ENCODE data around the gene ARMH3.
"Not testable (repeated sequence)": the region's sequence is repeated elsewhere in the genome, so short reads cannot be mapped to it uniquely, and the experiment has no call there.

ARMH3 gene

DNA sequence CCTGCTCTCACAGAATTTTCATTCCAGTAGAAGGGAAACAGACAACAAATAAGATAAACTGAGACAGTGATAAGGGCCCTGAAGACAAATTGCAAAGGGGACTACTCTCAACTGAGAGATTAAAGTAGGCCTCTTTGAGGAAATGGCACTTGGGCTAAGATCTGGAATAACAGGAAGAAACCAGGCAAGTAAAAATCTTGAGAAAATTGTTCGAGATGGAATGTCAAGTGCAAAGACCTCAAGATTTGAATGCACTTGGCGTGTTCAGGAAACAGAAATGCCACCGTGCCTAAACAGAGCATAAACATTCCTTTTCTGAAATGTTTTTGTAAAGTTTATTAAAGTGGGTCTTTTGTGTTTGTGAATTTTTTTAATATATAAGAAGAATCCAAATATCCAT is 10.7 kb downstream of the ARMH3 start:
- Histone ChIP-seq H3K27ac (ENCODE audit: low read length) (no peak overlapping the region), H3K27me3 (ENCODE audit: control insufficient read depth in 1 of 2, insufficient read depth in 2 of 2, low read length in 2 of 2) (no peaks in the 10 kb centered on the region), H3K9me3 (ENCODE audit: control insufficient read depth in 2 of 2, low read length in 2 of 2) (no peaks in the 10 kb centered on the region), H3K4me3 (ENCODE audit: low read length in 2 of 2) (no peak overlapping the region), H3K36me3 (ENCODE audit: control insufficient read depth in 2 of 2, insufficient read depth in 2 of 2, low read length in 2 of 2) (no peaks in the 10 kb centered on the region), H3K4me1 (ENCODE audit: control insufficient read depth, insufficient read depth, low read length) (no peaks in the 10 kb centered on the region), H3K9ac (ENCODE audit: low read length in 2 of 2) (no peak overlapping the region)

DNA sequence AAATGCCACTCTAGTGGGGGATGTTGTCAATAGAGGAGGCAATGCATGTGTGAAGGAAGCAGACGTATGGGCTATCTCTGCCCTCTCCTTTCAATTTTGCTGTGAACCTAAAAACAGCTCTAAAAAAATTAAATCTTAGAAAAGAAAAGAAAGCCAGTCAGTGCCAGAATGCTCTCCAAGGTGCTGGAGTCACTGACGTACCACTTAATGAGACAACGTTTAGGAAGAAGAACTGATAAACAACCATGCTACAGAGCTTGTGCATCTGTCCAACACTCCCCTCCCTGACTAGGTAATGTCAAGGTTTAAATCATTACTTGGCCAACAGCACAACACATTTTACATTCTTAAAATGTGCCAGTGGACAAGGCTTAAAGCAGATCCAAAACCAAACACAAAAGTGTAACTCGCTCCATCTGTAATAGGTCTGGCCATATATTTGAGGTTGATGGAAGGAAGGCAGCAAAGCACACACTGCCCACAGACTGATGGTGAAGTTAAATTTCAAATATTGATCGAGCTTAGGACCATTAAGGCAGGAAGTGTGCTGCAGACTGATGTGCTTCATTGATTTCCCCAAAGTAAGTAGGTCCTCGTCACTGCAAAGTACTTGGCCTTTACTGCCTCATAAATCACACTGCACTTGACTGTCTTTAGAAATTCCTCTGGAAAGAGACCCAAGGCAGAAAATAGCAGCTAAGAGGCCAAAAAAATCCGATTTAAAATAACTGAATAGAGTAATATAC is 15.5 kb downstream of the ARMH3 start:
- Histone ChIP-seq H3K4me1 (ENCODE audit: control insufficient read depth, insufficient read depth, low read length) (no peaks in the 10 kb centered on the region), H3K9me3 (ENCODE audit: control insufficient read depth in 2 of 2, low read length in 2 of 2) (no peaks in the 10 kb centered on the region), H3K36me3 (ENCODE audit: control insufficient read depth in 2 of 2, insufficient read depth in 2 of 2, low read length in 2 of 2) (peaks cover 2 to 8% of the 10 kb centered on the region in 2 donors)

DNA sequence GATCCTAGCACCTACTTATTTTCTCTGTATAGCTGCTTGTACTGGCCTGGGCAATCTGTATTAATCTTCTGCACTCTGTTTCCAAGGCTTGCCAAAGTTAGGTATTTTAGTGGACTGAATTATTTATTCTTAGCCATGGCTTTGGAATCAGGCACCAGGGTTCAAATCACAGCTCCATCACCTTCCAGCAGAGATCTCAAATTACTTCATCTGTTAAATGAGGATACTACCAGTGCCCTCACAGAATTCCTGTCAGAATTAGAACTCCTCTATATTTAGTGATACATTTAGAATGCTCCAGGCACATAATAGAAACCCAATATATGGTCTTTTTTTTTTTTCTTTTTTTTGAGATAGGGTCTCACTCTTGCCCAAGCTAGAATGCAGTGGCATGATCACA is 17.6 kb downstream of the ARMH3 start:
- H3K4me3 ChIP-seq (ENCODE audit: low read length in 2 of 2), result no peak overlapping the region
- peaks cover 2 to 13% of the 10 kb centered on the region in 2 donors for H3K36me3 ChIP-seq (ENCODE audit: control insufficient read depth in 2 of 2, insufficient read depth in 2 of 2, low read length in 2 of 2)
- H3K27ac ChIP-seq (ENCODE audit: low read length), result no peak overlapping the region

More for the DNA sequence above, 15.5 kb downstream of the ARMH3 start:
- H3K27ac ChIP-seq (ENCODE audit: low read length), result no peak overlapping the region
- H3K27me3 ChIP-seq (ENCODE audit: control insufficient read depth in 1 of 2, insufficient read depth in 2 of 2, low read length in 2 of 2), result no peaks in the 10 kb centered on the region
- no peak overlapping the region for H3K4me3 ChIP-seq (ENCODE audit: low read length in 2 of 2)
- H3K9ac ChIP-seq (ENCODE audit: low read length in 2 of 2), result no peak overlapping the region

DNA sequence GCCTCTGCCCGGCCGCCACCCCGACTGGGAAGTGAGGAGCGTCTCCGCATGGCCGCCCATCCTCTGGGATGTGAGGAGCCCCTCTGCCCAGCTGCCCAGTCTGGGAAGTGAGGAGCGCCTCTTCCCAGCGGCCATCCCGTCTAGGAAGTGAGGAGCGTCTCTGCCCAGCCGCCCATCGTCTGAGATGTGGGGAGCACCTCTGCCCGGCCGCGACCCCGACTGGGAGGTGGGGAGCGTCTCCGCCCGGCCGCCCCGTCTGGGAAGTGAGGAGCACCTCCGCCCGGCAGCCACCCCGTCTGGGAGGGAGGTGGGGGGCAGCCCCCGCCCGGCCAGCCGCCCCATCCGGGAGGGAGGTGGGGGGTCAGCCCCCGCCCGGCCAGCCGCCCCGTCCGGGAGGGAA is 20.2 kb downstream of the ARMH3 start:
- not testable (repeated sequence) for H3K27ac ChIP-seq (ENCODE audit: low read length); H3K9ac ChIP-seq (ENCODE audit: low read length in 2 of 2); H3K4me1 ChIP-seq (ENCODE audit: control insufficient read depth, insufficient read depth, low read length); H3K9me3 ChIP-seq (ENCODE audit: control insufficient read depth in 2 of 2, low read length in 2 of 2); H3K4me3 ChIP-seq (ENCODE audit: low read length in 2 of 2); H3K27me3 ChIP-seq (ENCODE audit: control insufficient read depth in 1 of 2, insufficient read depth in 2 of 2, low read length in 2 of 2)
- H3K36me3 ChIP-seq (ENCODE audit: control insufficient read depth in 2 of 2, insufficient read depth in 2 of 2, low read length in 2 of 2), result peaks cover 5 to 22% of the 10 kb centered on the region in 2 donors

More for the DNA sequence above, 17.6 kb downstream of the ARMH3 start:
- H3K9ac ChIP-seq (ENCODE audit: low read length in 2 of 2), result no peak overlapping the region
- H3K9me3 ChIP-seq (ENCODE audit: control insufficient read depth in 2 of 2, low read length in 2 of 2), result no peaks in the 10 kb centered on the region
- no peaks in the 10 kb centered on the region for H3K27me3 ChIP-seq (ENCODE audit: control insufficient read depth in 1 of 2, insufficient read depth in 2 of 2, low read length in 2 of 2)
- no peaks in the 10 kb centered on the region for H3K4me1 ChIP-seq (ENCODE audit: control insufficient read depth, insufficient read depth, low read length)

DNA sequence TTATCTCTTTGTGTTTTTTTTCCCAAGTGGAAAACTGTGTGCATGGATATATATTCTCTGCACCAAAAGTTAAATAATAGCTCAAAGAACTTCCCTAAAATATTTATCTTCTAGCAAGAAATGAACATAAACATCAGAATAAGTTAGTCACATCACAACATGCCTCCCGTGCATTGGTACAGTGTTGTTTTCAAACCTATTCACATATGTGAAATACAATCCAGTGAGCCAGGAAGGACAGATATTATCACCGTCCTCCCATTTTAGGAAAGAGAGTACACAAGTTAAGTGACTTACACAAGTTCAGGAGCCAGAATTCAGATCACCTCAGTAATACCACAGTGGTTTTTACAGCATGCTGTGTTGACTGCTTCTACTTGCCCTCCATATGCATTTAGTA is 22.2 kb downstream of the ARMH3 start:
- no peaks in the 10 kb centered on the region for H3K4me1 ChIP-seq (ENCODE audit: control insufficient read depth, insufficient read depth, low read length)
- no peaks in the 10 kb centered on the region for H3K9me3 ChIP-seq (ENCODE audit: control insufficient read depth in 2 of 2, low read length in 2 of 2)
- no peak overlapping the region for H3K4me3 ChIP-seq (ENCODE audit: low read length in 2 of 2)
- H3K36me3 ChIP-seq (ENCODE audit: control insufficient read depth in 2 of 2, insufficient read depth in 2 of 2, low read length in 2 of 2), result peaks cover 10 to 18% of the 10 kb centered on the region in 2 donors
- no peak overlapping the region for H3K27ac ChIP-seq (ENCODE audit: low read length)
- no peak overlapping the region for H3K9ac ChIP-seq (ENCODE audit: low read length in 2 of 2)
- H3K27me3 ChIP-seq (ENCODE audit: control insufficient read depth in 1 of 2, insufficient read depth in 2 of 2, low read length in 2 of 2), result no peaks in the 10 kb centered on the region

DNA sequence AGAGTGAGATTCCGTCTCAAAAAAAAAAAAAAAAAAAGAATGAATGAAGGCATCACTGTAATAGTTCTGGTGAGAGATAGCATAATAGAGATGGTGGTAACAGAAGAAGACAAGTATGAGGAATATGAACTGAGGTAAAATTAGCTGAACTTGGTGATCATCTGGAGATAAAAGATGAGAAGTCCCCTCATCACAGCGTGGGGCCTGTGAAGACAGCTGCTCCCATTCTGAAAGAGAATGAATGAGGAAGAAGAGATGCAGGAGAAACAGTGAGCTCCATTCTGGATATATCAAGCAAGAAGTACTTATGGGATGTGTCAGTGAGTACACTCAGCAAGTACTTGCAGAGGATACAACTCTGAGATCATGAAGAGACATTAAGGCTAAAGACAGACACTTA is 28.7 kb downstream of the ARMH3 start:
- H3K27me3 ChIP-seq (ENCODE audit: control insufficient read depth in 1 of 2, insufficient read depth in 2 of 2, low read length in 2 of 2), result no peaks in the 10 kb centered on the region
- H3K36me3 ChIP-seq (ENCODE audit: control insufficient read depth in 2 of 2, insufficient read depth in 2 of 2, low read length in 2 of 2), result peaks cover 13 to 23% of the 10 kb centered on the region in 2 donors
- no peak overlapping the region for H3K27ac ChIP-seq (ENCODE audit: low read length)
- H3K4me1 ChIP-seq (ENCODE audit: control insufficient read depth, insufficient read depth, low read length), result no peaks in the 10 kb centered on the region
- no peaks in the 10 kb centered on the region for H3K9me3 ChIP-seq (ENCODE audit: control insufficient read depth in 2 of 2, low read length in 2 of 2)
- no peak overlapping the region for H3K4me3 ChIP-seq (ENCODE audit: low read length in 2 of 2)
- no peak overlapping the region for H3K9ac ChIP-seq (ENCODE audit: low read length in 2 of 2)

DNA sequence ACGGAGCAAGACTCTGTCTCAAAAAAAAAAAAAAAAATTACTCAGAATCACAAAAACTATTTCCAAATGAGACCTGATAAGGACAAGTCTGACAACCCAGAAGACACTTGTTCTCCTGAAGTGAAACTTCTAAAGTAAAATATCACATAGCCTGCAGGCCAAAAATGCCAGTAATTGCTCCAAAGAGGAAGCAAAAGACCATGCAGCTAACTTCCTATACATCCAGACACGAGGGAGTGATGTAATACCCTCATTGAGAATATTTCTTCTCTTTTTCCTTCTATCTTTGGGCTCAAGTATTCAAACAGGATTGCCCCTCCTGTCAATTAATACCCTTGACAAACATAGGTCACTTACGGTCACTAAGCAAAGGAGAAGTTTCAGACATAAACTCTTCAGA is 31.2 kb downstream of the ARMH3 start:
- no peak overlapping the region for H3K4me3 ChIP-seq (ENCODE audit: low read length in 2 of 2)
- H3K36me3 ChIP-seq (ENCODE audit: control insufficient read depth in 2 of 2, insufficient read depth in 2 of 2, low read length in 2 of 2), result peaks cover 15 to 20% of the 10 kb centered on the region in 2 donors
- H3K9me3 ChIP-seq (ENCODE audit: control insufficient read depth in 2 of 2, low read length in 2 of 2), result no peaks in the 10 kb centered on the region
- no peak overlapping the region for H3K27ac ChIP-seq (ENCODE audit: low read length)
- H3K9ac ChIP-seq (ENCODE audit: low read length in 2 of 2), result no peak overlapping the region
- no peaks in the 10 kb centered on the region for H3K27me3 ChIP-seq (ENCODE audit: control insufficient read depth in 1 of 2, insufficient read depth in 2 of 2, low read length in 2 of 2)
- H3K4me1 ChIP-seq (ENCODE audit: control insufficient read depth, insufficient read depth, low read length), result no peaks in the 10 kb centered on the region

DNA sequence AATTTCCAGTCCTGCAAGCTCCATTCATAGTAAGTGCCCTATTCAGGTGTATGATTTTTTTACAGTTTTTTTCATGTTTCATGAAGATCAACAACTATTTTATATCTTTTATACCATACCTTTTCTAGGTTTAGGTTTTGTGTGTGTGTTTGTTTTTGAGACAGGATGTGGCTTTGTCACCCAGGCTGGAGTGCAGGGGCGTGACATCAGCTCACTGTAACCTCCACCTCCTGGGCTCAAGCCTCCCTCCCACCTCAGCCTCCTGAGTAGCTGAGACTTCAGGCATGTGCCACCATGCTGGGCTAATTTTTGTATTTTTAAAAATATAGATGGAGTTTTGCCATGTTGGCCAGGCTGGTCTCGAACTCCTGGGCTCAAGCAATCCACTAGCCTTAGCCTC is 35.0 kb downstream of the ARMH3 start:
- H3K27ac ChIP-seq (ENCODE audit: low read length), result no peak overlapping the region
- H3K4me1 ChIP-seq (ENCODE audit: control insufficient read depth, insufficient read depth, low read length), result no peaks in the 10 kb centered on the region
- no peak overlapping the region for H3K9ac ChIP-seq (ENCODE audit: low read length in 2 of 2)
- H3K4me3 ChIP-seq (ENCODE audit: low read length in 2 of 2), result no peak overlapping the region
- no peaks in the 10 kb centered on the region for H3K9me3 ChIP-seq (ENCODE audit: control insufficient read depth in 2 of 2, low read length in 2 of 2)
- H3K36me3 ChIP-seq (ENCODE audit: control insufficient read depth in 2 of 2, insufficient read depth in 2 of 2, low read length in 2 of 2), result peaks cover 7 to 27% of the 10 kb centered on the region in 2 donors
- no peaks in the 10 kb centered on the region for H3K27me3 ChIP-seq (ENCODE audit: control insufficient read depth in 1 of 2, insufficient read depth in 2 of 2, low read length in 2 of 2)

DNA sequence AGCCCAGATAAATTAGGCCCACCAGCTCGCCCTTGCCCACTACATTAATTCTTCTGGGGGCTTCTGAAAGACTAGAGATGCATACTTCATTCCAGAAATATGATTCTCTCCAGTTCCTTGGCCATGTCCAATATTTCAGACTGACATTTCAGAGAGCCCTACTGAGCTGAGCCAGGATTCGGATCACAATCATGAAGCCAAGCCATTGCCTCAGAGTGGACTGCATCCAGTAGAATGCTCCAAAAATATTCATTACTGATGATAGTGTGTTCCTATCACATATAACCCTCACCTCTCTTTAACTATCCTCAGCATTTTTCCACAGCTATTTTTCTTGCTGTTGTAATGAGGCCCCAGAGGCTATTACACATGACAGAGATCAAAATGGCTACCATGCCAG is 38.7 kb downstream of the ARMH3 start:
- no peak overlapping the region for H3K9ac ChIP-seq (ENCODE audit: low read length in 2 of 2)
- no peaks in the 10 kb centered on the region for H3K27me3 ChIP-seq (ENCODE audit: control insufficient read depth in 1 of 2, insufficient read depth in 2 of 2, low read length in 2 of 2)
- H3K4me1 ChIP-seq (ENCODE audit: control insufficient read depth, insufficient read depth, low read length), result no peaks in the 10 kb centered on the region
- peaks cover 11 to 24% of the 10 kb centered on the region in 2 donors for H3K36me3 ChIP-seq (ENCODE audit: control insufficient read depth in 2 of 2, insufficient read depth in 2 of 2, low read length in 2 of 2)
- H3K4me3 ChIP-seq (ENCODE audit: low read length in 2 of 2), result no peak overlapping the region
- no peak overlapping the region for H3K27ac ChIP-seq (ENCODE audit: low read length)
- H3K9me3 ChIP-seq (ENCODE audit: control insufficient read depth in 2 of 2, low read length in 2 of 2), result no peaks in the 10 kb centered on the region

DNA sequence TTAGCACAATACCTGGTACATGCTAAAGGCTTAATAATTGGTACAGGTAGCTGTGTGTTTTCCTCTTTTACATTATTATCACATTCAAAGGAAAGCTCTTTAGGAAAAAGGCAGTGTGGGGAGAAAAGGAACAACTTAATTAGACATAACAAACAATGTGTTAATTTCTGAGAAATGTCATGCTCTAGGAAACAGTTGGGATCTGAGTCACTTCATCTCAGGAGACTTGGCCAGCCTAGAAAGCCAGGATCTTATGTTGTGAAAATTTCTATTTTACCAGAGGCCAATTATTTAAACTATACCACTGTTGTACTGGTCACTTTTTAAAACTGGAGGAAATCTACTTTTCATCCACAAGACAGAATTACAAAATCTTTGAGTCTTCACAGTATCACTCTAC is 39.6 kb downstream of the ARMH3 start:
- H3K27me3 ChIP-seq (ENCODE audit: control insufficient read depth in 1 of 2, insufficient read depth in 2 of 2, low read length in 2 of 2), result no peaks in the 10 kb centered on the region
- no peak overlapping the region for H3K27ac ChIP-seq (ENCODE audit: low read length)
- H3K36me3 ChIP-seq (ENCODE audit: control insufficient read depth in 2 of 2, insufficient read depth in 2 of 2, low read length in 2 of 2), result peaks cover 11 to 24% of the 10 kb centered on the region in 2 donors
- H3K4me3 ChIP-seq (ENCODE audit: low read length in 2 of 2), result no peak overlapping the region
- H3K4me1 ChIP-seq (ENCODE audit: control insufficient read depth, insufficient read depth, low read length), result no peaks in the 10 kb centered on the region
- no peaks in the 10 kb centered on the region for H3K9me3 ChIP-seq (ENCODE audit: control insufficient read depth in 2 of 2, low read length in 2 of 2)
- H3K9ac ChIP-seq (ENCODE audit: low read length in 2 of 2), result no peak overlapping the region

DNA sequence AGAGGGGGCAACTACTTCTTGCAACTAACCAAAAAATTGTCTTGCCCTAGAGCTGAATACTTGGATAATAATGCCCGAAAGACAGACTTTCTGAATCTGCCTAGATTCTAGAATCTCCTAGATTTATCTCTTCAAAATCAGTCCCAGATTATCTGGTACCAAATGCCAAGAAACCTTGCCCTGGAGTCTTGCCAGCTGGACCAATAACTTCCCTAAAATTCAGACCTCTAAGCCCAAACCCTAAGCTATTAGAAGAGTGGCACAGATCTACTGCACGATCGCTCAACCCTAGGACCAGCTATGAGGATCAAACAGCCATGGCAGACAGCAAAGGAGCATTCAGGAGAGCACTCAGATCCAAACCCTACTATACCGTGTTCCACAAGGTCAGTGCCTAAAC is 45.0 kb downstream of the ARMH3 start:
- Histone ChIP-seq H3K4me1 (ENCODE audit: control insufficient read depth, insufficient read depth, low read length) (no peaks in the 10 kb centered on the region), H3K4me3 (ENCODE audit: low read length in 2 of 2) (no peak overlapping the region), H3K9me3 (ENCODE audit: control insufficient read depth in 2 of 2, low read length in 2 of 2) (no peaks in the 10 kb centered on the region), H3K36me3 (ENCODE audit: control insufficient read depth in 2 of 2, insufficient read depth in 2 of 2, low read length in 2 of 2) (peaks cover 11 to 17% of the 10 kb centered on the region in 2 donors), H3K27ac (ENCODE audit: low read length) (no peak overlapping the region), H3K9ac (ENCODE audit: low read length in 2 of 2) (no peak overlapping the region), H3K27me3 (ENCODE audit: control insufficient read depth in 1 of 2, insufficient read depth in 2 of 2, low read length in 2 of 2) (no peaks in the 10 kb centered on the region)
